Heart left ventricle (tissue), 16 donors: ENCODE data around the gene NCLN. TPM values are rescaled to one million over a fixed set of nuclear protein-coding genes. Genes with fewer than 3 reads are reported as not detected.
A peak's percentile ranks its signal among the peaks of the same experiment; 100 is the strongest.
"Not testable (repeated sequence)": the region's sequence is repeated elsewhere in the genome, so short reads cannot be mapped to it uniquely, and the experiment has no call there.

Experiments
- ATAC-seq, 4 donors: fragments of 200-7000 bp; cut with Tn5 transposase; one replicate each; pipeline ENCODE4 v1.9.1; 2020 to 2022; ENCODE audit warnings: moderate library complexity in 4 of 4, mild to moderate bottlenecking in 3 of 4, moderate number of reproducible peaks in 1 of 4
- DNase-seq, 5 donors: peaks; one replicate each; pipeline ENCODE4 v3.0.0-alpha.2; 2020
- H3K27ac ChIP-seq, 12 donors: fragments of 200-600 bp; sonication (generic) in 4 of 12; one replicate each; pipeline versions ENCODE4 v1.5.0 to v1.8.0; 2016 to 2022; ENCODE audit warnings: mild to moderate bottlenecking in 2 of 12
- H3K27me3 ChIP-seq, 9 donors: fragments of 200-600 bp; sonication (generic) in 2 of 9; one replicate each; pipeline versions ENCODE4 v1.5.1 to v1.8.0; 2016 to 2022; ENCODE audit warnings: mild to moderate bottlenecking in 3 of 9
- H3K36me3 ChIP-seq, 9 donors: fragments of 200-600 bp; sonication (generic) in 2 of 9; one replicate each; pipeline versions ENCODE4 v1.5.0 to v1.8.0; 2018 to 2022; ENCODE audit warnings: mild to moderate bottlenecking in 2 of 9
- H3K4me1 ChIP-seq, 12 donors: fragments of 200-600 bp; sonication (generic) in 4 of 12; one replicate each; pipeline versions ENCODE4 v1.5.0 to v1.8.0; 2016 to 2022; ENCODE audit warnings: mild to moderate bottlenecking in 3 of 12
- H3K4me3 ChIP-seq, 12 donors: fragments of 200-600 bp; sonication (generic) in 4 of 12; one replicate each; pipeline versions ENCODE4 v1.5.0 to v1.8.0; 2017 to 2022; ENCODE audit warnings: mild to moderate bottlenecking in 9 of 12, moderate library complexity in 4 of 12
- H3K9me3 ChIP-seq, 12 donors: fragments of 200-600 bp; sonication (generic) in 4 of 12; one replicate each; pipeline versions ENCODE4 v1.5.0 to v1.8.0; 2016 to 2022; ENCODE audit warnings: mild to moderate bottlenecking in 1 of 12
- CTCF ChIP-seq, 12 donors: fragments of 200-600 bp; sonication (generic) in 4 of 12; IDR thresholded peaks; one replicate each; pipeline versions ENCODE4 v1.5.0 to v1.8.0; 2018 to 2022; ENCODE audit warnings: antibody characterized with exemption in 12 of 12, mild to moderate bottlenecking in 5 of 12
- POLR2A ChIP-seq, 2 donors: fragments of 450-650 bp; IDR thresholded peaks; one replicate each; pipeline ENCODE4 v1.6.1; 2017; ENCODE audit warnings: antibody characterized with exemption in 2 of 2, mild to moderate bottlenecking in 2 of 2, moderate library complexity in 2 of 2
- WGBS, 4 donors: extraction: QIAGEN DNeasy Blood & Tissue Kit in 2 of 4; methylation state at CpG; one replicate each; pipeline versions ENCODE4 v1.1.5 to v1.1.7; 2013 to 2018; 5-methylcytosine and 5-hydroxymethylcytosine counted together
- intact Hi-C, 10 donors: fragments of 100-400 bp; cut with DNase I; formaldehyde crosslinking; loops; one replicate each; pipeline versions ENCODE4 v1.11.1 to v1.14.2; 2022
- polyA plus RNA-seq, 2 donors: library from polyadenylated mRNA; stranded (reverse); fragments of 200-250 nt; gene quantifications; one replicate each; pipeline ENCODE4 v1.2.3, GENCODE V29; 2013
- total RNA-seq, 9 donors: library from RNA; depleted of rRNA in 2 of 9; stranded (reverse); fragments of >200 nt in 2 of 9; fragmentation: NEBNext Ultra II Directional in 3 of 9; extraction: Animal tissue kit (Norgen Biotek cat#: 25700) in 3 of 9; gene quantifications; one replicate each; pipeline versions ENCODE4 v1.1.0 to v1.2.4, GENCODE V29; 2016 to 2023
- donor health status: ischemic (EF 13 %, LVEDD 7.1; RV severe dilation, severe dysfunction).
- donor health status: healthy with polysubstance abuse.
- donor health status: DM: no; HTN: yes; CAD: no.
- donor health status: DM: no; HTN: no; CAD: no.
- donor health status: ischemic (EF 25% LVEDD 6.9; RV normal size, moderate dysfunction).
- donor health status: ischemic (EF 25% LVEDD 5.7; RV mildly dilated, moderate dysfunction).
- donor health status: healthy.
- donor health status: DM: yes; HTN: yes; CAD: no.
- donor health status: ischemic (EF 35%, LVEDD 5.7; RV mildly dilated, moderate dysfunction).
- donor health status: nonischemic (EF 11% LVEDD 7.7; RV severe dilation, severe dysfunction).
- donor health status: DM: yes; HTN: yes; CAD: no.
- donor health status: PGD.
- donor health status: ischemic (EF 29% LVEDD 5.4; RV normal size, mild dysfunction).
- donor health status: nonischemic (EF 23%, LVEDD 6.1; RV moderate dilation, normal function).

NCLN gene
- total and polyA plus RNA-seq, 11 donors, result 16.7 to 67.5 (median 26.4) TPM

- peaks cover 0 to 32% (median 9%) of the 10 kb centered on the region in 9 donors for H3K27me3 ChIP-seq
Observed at GRCh38 chr19:3233831-3234230, 48.1 kb downstream of the NCLN start.

GRCh38 chr19:3234800-3235199 lies 49.1 kb downstream of the NCLN start:
- ATAC-seq, result no peak
- H3K27me3 ChIP-seq, result peaks cover 0 to 23% (median under 1%) of the 10 kb centered on the region in 9 donors

More at GRCh38 chr19:3233831-3234230, 48.1 kb downstream of the NCLN start:
- Histone ChIP-seq H3K36me3 (no peaks in the 10 kb centered on the region), H3K27ac (no peak overlapping the region), H3K4me1 (no peaks in the 10 kb centered on the region), H3K4me3 (no peak overlapping the region), H3K9me3 (peaks cover 0 to 5% (median 0%) of the 10 kb centered on the region in 12 donors)
- ATAC-seq (no peak), DNase-seq (no peak)
- TF ChIP-seq CTCF (IDR thresholded peaks at IDR 0.05) (no peak), POLR2A (IDR thresholded peaks at IDR 0.05) (no peak)
- WGBS, 4 donors, result 53 to 65% (median 59%) methylated on average over 4 of the region's 4 CpGs
- intact Hi-C loops, result no loop called here

GRCh38 chr19:3235604-3236003 lies 49.9 kb downstream of the NCLN start:
- ATAC-seq, H3K27ac ChIP-seq, H3K36me3 ChIP-seq, H3K9me3 ChIP-seq, H3K4me3 ChIP-seq, DNase-seq, intact Hi-C loops, H3K4me1 ChIP-seq: not testable (repeated sequence)
- WGBS, 4 donors, result 62 to 79% (median 71%) methylated on average over 2 of the region's 2 CpGs
- H3K27me3 ChIP-seq, result peaks cover 0 to 20% (median 0%) of the 10 kb centered on the region in 9 donors

More at GRCh38 chr19:3234800-3235199, 49.1 kb downstream of the NCLN start:
- Histone ChIP-seq H3K36me3 (no peaks in the 10 kb centered on the region), H3K4me3 (no peak overlapping the region), H3K4me1 (no peaks in the 10 kb centered on the region), H3K27ac (no peak overlapping the region), H3K9me3 (peaks cover 0 to 5% (median 0%) of the 10 kb centered on the region in 12 donors)
- TF ChIP-seq POLR2A (IDR thresholded peaks at IDR 0.05), result no peak
- no peak for TF ChIP-seq CTCF (IDR thresholded peaks at IDR 0.05)
- DNase-seq, result peak in 1 of 5 donors; percentile 11
- intact Hi-C loops, result no loop called here
- 55 to 68% (median 64%) methylated on average over 9 of the region's 9 CpGs for WGBS, 4 donors

- Histone ChIP-seq H3K36me3 (no peaks in the 10 kb centered on the region), H3K4me3 (no peak overlapping the region), H3K4me1 (no peaks in the 10 kb centered on the region), H3K27me3 (peaks cover 0 to 20% (median 0%) of the 10 kb centered on the region in 9 donors), H3K27ac (no peak overlapping the region), H3K9me3 (peaks cover 0 to 5% (median 0%) of the 10 kb centered on the region in 12 donors)
- intact Hi-C loops, result no loop called here
- no peak for ATAC-seq
- no peak for DNase-seq
- 58 to 74% (median 67%) methylated on average over 4 of the region's 4 CpGs for WGBS, 4 donors
- TF ChIP-seq POLR2A (IDR thresholded peaks at IDR 0.05), result no peak
- no peak for TF ChIP-seq CTCF (IDR thresholded peaks at IDR 0.05)
Observed at GRCh38 chr19:3236272-3236671, 50.5 kb downstream of the NCLN start.

GRCh38 chr19:3238066-3238561 lies 52.4 kb downstream of the NCLN start:
- no peaks in the 10 kb centered on the region for H3K36me3 ChIP-seq
- H3K4me3 ChIP-seq, result no peak overlapping the region
- TF ChIP-seq CTCF (IDR thresholded peaks at IDR 0.05) (no peak), POLR2A (IDR thresholded peaks at IDR 0.05) (no peak)
- 85 to 88% (median 88%) methylated on average over 7 of the region's 7 CpGs for WGBS, 4 donors
- H3K9me3 ChIP-seq, result peaks cover 0 to 5% (median 0%) of the 10 kb centered on the region in 12 donors
- ATAC-seq (no peak), DNase-seq (no peak)
- no peaks in the 10 kb centered on the region for H3K4me1 ChIP-seq
- intact Hi-C loops, result no loop called here
- H3K27ac ChIP-seq, result no peak overlapping the region
- H3K27me3 ChIP-seq, result peaks cover 0 to 9% (median 0%) of the 10 kb centered on the region in 9 donors
